ENCODE measurements around the gene HHAT. TPM values are rescaled to one million over a fixed set of nuclear protein-coding genes. Genes with fewer than 3 reads are reported as not detected.

Gene HHAT
- total RNA-seq, 2 donors from 2014 or later: 4.5 to 4.6 TPM

DNA sequence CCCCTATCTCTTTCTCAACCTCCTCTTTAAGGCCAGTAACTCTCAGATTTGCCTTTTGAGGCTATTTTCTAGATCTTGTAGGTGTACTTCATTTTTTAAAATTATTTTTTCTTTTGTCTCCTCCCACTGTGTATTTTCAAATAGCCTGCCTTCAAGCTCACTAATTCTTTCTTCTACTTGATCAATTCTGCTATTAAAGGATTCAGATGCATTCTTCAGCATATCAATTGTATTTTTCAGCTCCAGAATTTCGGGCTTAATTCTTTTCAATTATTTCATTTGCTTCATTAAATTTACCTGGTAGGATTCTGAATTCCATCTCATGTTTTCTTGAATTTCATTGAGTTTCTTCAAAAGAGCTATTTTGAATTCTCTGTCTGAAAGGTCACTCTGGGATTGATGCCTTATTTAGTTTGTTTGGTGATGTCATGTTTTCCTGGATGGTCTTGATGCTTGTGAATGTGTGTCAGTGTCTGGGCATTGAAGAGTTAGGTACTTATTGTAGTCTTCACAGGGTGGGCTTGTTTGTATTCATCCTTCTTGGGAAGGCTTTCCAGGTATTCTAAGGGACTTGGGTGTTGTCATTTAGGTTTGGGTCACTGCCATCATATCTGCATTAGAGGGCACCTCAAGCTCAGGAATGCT, 3.6 kb upstream of the HHAT start:
- H3K27ac ChIP-seq: no peak overlapping the region
- peaks cover 0 to 18% of the 10 kb centered on the region in 2 donors for H3K4me1 ChIP-seq (ENCODE audit: control insufficient read depth in 1 of 2, low read depth in 2 of 2)
- DNase-seq (ENCODE audit: low spot score) (no peak), ATAC-seq (ENCODE audit: insufficient number of reproducible peaks, low FRiP score, low read depth) (no peak)
- H3K4me3 ChIP-seq: no peak overlapping the region
- no peaks in the 10 kb centered on the region for H3K27me3 ChIP-seq (replicated peaks; ENCODE audit: insufficient read depth)
- H3K36me3 ChIP-seq: no peaks in the 10 kb centered on the region
- H3K9me3 ChIP-seq: no peaks in the 10 kb centered on the region
- TF ChIP-seq, protein P1, sequence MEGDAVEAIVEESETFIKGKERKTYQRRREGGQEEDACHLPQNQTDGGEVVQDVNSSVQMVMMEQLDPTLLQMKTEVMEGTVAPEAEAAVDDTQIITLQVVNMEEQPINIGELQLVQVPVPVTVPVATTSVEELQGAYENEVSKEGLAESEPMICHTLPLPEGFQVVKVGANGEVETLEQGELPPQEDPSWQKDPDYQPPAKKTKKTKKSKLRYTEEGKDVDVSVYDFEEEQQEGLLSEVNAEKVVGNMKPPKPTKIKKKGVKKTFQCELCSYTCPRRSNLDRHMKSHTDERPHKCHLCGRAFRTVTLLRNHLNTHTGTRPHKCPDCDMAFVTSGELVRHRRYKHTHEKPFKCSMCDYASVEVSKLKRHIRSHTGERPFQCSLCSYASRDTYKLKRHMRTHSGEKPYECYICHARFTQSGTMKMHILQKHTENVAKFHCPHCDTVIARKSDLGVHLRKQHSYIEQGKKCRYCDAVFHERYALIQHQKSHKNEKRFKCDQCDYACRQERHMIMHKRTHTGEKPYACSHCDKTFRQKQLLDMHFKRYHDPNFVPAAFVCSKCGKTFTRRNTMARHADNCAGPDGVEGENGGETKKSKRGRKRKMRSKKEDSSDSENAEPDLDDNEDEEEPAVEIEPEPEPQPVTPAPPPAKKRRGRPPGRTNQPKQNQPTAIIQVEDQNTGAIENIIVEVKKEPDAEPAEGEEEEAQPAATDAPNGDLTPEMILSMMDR (IDR thresholded peaks at IDR 0.05): no peak

DNA sequence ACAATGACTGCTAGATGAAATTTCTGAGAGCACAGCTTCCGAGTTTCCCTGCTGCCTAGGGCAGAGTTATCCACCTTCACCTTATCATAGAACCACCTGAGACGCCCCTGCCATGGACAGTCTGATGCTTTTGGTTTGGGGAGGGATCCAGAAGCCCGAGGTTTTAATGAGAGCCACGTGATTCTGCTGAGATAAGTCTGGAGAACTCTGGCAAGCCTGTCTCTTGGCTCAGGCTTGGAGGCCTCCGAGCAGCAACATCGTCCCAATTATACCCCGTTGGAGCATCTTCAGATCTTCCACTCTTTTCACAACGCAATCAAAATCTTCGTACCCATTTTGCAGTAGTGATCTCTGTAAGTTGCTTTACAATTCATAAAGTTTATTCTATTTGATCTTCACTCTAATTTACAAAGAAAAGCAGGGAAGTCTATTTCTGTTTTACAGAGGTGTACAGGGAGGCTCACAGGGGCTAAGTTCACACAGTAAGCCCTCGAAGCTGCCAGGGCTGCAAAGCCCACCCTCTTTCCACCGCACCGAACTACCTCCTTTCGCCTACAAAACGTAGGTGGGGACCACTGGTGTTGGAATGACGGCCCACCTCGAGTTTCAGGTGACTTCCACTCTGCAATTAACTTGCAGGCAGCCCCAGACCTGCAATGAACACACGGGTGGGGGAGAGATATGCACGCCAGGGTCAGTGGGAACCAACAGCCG, 513 bp upstream of the HHAT start:
- ATAC-seq (ENCODE audit: insufficient number of reproducible peaks, low FRiP score, low read depth): no peak

DNA sequence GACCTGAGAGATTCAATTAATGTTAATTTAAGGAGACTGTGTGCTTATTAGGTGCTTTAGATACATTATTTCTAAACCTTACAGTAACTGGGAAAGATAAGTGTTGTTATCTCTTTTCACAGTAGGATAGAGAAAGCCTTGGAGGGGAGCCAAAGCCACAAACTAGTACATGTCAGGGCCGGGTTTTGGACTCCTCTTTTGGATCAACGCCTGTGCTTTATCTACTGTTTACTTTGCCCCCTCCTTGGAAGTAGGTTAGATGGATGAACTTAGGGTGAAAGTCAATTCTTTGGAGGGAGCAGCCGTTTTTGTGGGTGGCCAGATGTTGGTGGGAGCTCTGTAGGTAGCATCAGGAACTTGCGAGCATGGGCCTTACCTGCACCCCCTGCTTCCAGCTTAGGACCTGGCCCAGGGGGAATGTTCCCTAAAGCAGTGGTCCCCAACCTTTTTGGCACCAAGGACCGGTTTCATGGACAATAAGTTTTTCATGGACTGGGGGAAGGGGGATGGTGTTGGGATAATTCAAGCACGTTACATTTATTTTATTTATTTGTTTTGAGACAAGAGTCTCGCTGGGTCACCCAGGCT, 1.7 kb downstream of the HHAT start:
- no peak overlapping the region for H3K27ac ChIP-seq
- no peaks in the 10 kb centered on the region for H3K9me3 ChIP-seq
- TF ChIP-seq, protein P1 (IDR thresholded peaks at IDR 0.05): no peak
- H3K4me3 ChIP-seq: no peak overlapping the region
- ATAC-seq (ENCODE audit: insufficient number of reproducible peaks, low FRiP score, low read depth): no peak
- peaks cover 0 to 18% of the 10 kb centered on the region in 2 donors for H3K4me1 ChIP-seq (ENCODE audit: control insufficient read depth in 1 of 2, low read depth in 2 of 2)
- DNase-seq (ENCODE audit: low spot score): no peak
- no peaks in the 10 kb centered on the region for H3K36me3 ChIP-seq
- no peaks in the 10 kb centered on the region for H3K27me3 ChIP-seq (replicated peaks; ENCODE audit: insufficient read depth)

More for the DNA sequence above, 513 bp upstream of the HHAT start:
- H3K27me3 ChIP-seq (replicated peaks; ENCODE audit: insufficient read depth): no peaks in the 10 kb centered on the region
- peak overlapping the region; percentile 79 for H3K4me3 ChIP-seq
- H3K9me3 ChIP-seq: no peaks in the 10 kb centered on the region
- no peak for DNase-seq (ENCODE audit: low spot score)
- H3K4me1 ChIP-seq (ENCODE audit: control insufficient read depth in 1 of 2, low read depth in 2 of 2): peaks cover 0 to 18% of the 10 kb centered on the region in 2 donors
- TF ChIP-seq, protein P1 (IDR thresholded peaks at IDR 0.05): no peak
- H3K27ac ChIP-seq: peak overlapping the region; percentile 75 to 82
- no peaks in the 10 kb centered on the region for H3K36me3 ChIP-seq

DNA sequence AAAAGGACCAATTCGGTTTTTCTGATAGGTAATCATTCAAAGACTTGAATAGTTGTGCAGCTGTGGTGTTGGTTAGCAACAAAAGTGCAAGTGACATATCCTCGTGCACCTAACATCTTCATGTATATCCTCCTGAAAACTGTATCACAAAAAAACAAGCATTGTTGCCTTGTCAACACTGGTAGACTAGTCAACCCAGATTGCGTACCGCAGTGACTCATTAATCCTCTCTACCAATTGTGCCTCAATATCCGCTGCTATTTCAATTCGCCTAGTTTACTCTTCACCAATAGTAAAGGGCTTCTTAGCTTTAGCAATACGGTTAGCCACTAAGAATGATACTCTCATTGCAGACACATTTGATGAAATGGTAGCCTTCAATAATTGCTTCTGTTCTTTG, 3.5 kb downstream of the HHAT start:
- TF ChIP-seq, protein P1 (IDR thresholded peaks at IDR 0.05): no peak
- ATAC-seq (ENCODE audit: insufficient number of reproducible peaks, low FRiP score, low read depth): no peak

DNA sequence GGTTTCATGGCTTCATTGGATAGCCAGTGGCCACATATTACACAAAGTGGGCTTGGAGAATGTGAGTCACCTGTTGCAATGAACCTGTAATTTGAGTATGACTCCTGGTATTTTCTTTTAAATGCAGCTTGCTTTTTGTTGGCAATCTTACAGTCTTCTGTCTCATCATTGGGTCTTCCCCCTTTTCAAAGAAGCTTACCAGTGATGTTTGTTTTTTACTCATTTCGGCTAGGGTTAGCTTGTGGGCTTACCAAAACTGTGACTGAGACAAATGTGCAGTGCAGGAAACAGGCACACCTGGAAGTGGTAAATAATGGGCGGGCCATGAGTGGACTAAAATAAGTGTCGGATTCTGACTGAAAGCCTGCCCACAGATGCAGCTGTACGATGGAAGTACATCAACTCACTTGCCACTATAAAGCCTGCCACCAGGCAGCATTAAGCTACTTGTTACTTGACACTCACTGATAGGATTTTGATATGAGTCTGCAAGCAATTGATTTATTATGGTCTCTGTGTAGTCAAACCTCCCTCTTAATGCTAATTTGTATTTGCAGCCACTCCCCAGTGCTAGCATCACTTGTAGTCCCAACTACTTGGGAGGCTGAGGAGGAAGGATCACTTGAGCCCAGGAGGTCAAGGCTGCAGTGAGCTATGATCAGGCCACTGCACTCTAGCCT, 4.2 kb downstream of the HHAT start:
- no peak overlapping the region for H3K27ac ChIP-seq
- H3K27me3 ChIP-seq (replicated peaks; ENCODE audit: insufficient read depth): no peaks in the 10 kb centered on the region
- no peaks in the 10 kb centered on the region for H3K36me3 ChIP-seq
- H3K4me3 ChIP-seq: no peak overlapping the region
- peaks cover 0 to 16% of the 10 kb centered on the region in 2 donors for H3K4me1 ChIP-seq (ENCODE audit: control insufficient read depth in 1 of 2, low read depth in 2 of 2)
- no peaks in the 10 kb centered on the region for H3K9me3 ChIP-seq
- TF ChIP-seq, protein P1 (IDR thresholded peaks at IDR 0.05): no peak
- DNase-seq (ENCODE audit: low spot score): no peak
- ATAC-seq (ENCODE audit: insufficient number of reproducible peaks, low FRiP score, low read depth): no peak

More for the DNA sequence above, 3.5 kb downstream of the HHAT start:
- Histone ChIP-seq H3K27ac (no peak overlapping the region), H3K27me3 (replicated peaks; ENCODE audit: insufficient read depth) (no peaks in the 10 kb centered on the region), H3K9me3 (no peaks in the 10 kb centered on the region), H3K4me1 (ENCODE audit: control insufficient read depth in 1 of 2, low read depth in 2 of 2) (peaks cover 0 to 18% of the 10 kb centered on the region in 2 donors), H3K36me3 (no peaks in the 10 kb centered on the region), H3K4me3 (no peak overlapping the region)
- no peak for DNase-seq (ENCODE audit: low spot score)

Measured in thoracic aorta (tissue), 2 donors.